Measurements from ENCODE around the gene RGMB. TPM values are rescaled to one million over a fixed set of nuclear protein-coding genes. Genes with fewer than 3 reads are reported as not detected.

RGMB gene
- total and polyA plus RNA-seq, 3 donors from 2014 or later, result 22.4 to 47.4 (median 41.2) TPM

GRCh38 chr5:98825582-98826375, 52.3 kb downstream of the RGMB start:
- TF ChIP-seq POLR2A (IDR thresholded peaks at IDR 0.05) (no peak), CTCF (IDR thresholded peaks at IDR 0.05) (no peak)
- Histone ChIP-seq H3K27ac (no peak overlapping the region), H3K9me3 (no peaks in the 10 kb centered on the region), H3K27me3 (no peaks in the 10 kb centered on the region), H3K4me1 (no peaks in the 10 kb centered on the region), H3K36me3 (ENCODE audit: low read depth, missing control alignments) (no peaks in the 10 kb centered on the region), H3K4me3 (no peak overlapping the region)
- 81 to 86% methylated on average over 4 of the region's 4 CpGs for WGBS, 2 donors
- intact Hi-C loops (cut with DNase I; ENCODE audit: low total_unique reads), result no loop called here
- DNase-seq, result no peak

GRCh38 chr5:98827161-98827560, 53.7 kb downstream of the RGMB start:
- DNase-seq, result no peak
- WGBS, 2 donors, result 43 to 48% methylated on average over 1 of the region's 1 CpG
- Histone ChIP-seq H3K9me3 (no peaks in the 10 kb centered on the region), H3K4me1 (no peaks in the 10 kb centered on the region), H3K27ac (no peak overlapping the region), H3K27me3 (no peaks in the 10 kb centered on the region), H3K4me3 (no peak overlapping the region), H3K36me3 (ENCODE audit: low read depth, missing control alignments) (no peaks in the 10 kb centered on the region)
- intact Hi-C loops (cut with DNase I; ENCODE audit: low total_unique reads), result no loop called here
- no peak for TF ChIP-seq POLR2A (IDR thresholded peaks at IDR 0.05)
- TF ChIP-seq CTCF (IDR thresholded peaks at IDR 0.05), result peak; percentile 31 to 51 (median 48)

- DNase-seq, result no peak
- 78 to 80% methylated on average over 6 to 7 of the region's 7 CpGs for WGBS, 2 donors
- intact Hi-C loops (cut with DNase I; ENCODE audit: low total_unique reads), result no loop called here
- no peaks in the 10 kb centered on the region for H3K9me3 ChIP-seq
- H3K4me1 ChIP-seq, result no peaks in the 10 kb centered on the region
- no peaks in the 10 kb centered on the region for H3K27me3 ChIP-seq
- H3K4me3 ChIP-seq, result no peak overlapping the region
- no peak overlapping the region for H3K27ac ChIP-seq
- TF ChIP-seq POLR2A (IDR thresholded peaks at IDR 0.05) (no peak), CTCF (IDR thresholded peaks at IDR 0.05) (no peak)
- H3K36me3 ChIP-seq (ENCODE audit: low read depth, missing control alignments), result no peaks in the 10 kb centered on the region
Measured at GRCh38 chr5:98827588-98828284, 54.3 kb downstream of the RGMB start.

- H3K4me1 ChIP-seq, result no peaks in the 10 kb centered on the region
- H3K36me3 ChIP-seq (ENCODE audit: low read depth, missing control alignments), result no peaks in the 10 kb centered on the region
- H3K4me3 ChIP-seq, result no peak overlapping the region
- WGBS, 2 donors, result 78 to 81% methylated on average over 5 of the region's 5 CpGs
- H3K9me3 ChIP-seq, result no peaks in the 10 kb centered on the region
- DNase-seq, result no peak
- H3K27ac ChIP-seq, result no peak overlapping the region
- no peak for TF ChIP-seq CTCF (IDR thresholded peaks at IDR 0.05)
- no peak for TF ChIP-seq POLR2A (IDR thresholded peaks at IDR 0.05)
- H3K27me3 ChIP-seq, result no peaks in the 10 kb centered on the region
- intact Hi-C loops (cut with DNase I; ENCODE audit: low total_unique reads), result no loop called here
Measured at GRCh38 chr5:98836175-98836574, 62.7 kb downstream of the RGMB start.
